Spleen (tissue), 11 donors: ENCODE data around the gene TDRD6. TPM values are rescaled to one million over a fixed set of nuclear protein-coding genes. Genes with fewer than 3 reads are reported as not detected.

Experiments used
- DNase-seq: peaks from one replicate; pipeline ENCODE4 v3.0.0-alpha.2; 2020
- H3K27ac ChIP-seq, 8 donors: fragments of 200-600 bp; sonication (generic) in 7 of 8; 1 replicate in 4 of 8; 2 replicates in 4 of 8; pipeline versions ENCODE4 v1.5.0 to v1.8.0; 2016 to 2021; ENCODE audit warnings: inconsistent platforms in 4 of 8, mild to moderate bottlenecking in 4 of 8, moderate library complexity in 1 of 8
- H3K27me3 ChIP-seq, 7 donors: fragments of 200-600 bp; sonication (generic) in 6 of 7; replicated peaks in 1 of 7; 1 replicate in 4 of 7; 2 replicates in 3 of 7; pipeline versions ENCODE4 v1.5.0 to v1.8.0; 2016 to 2021; ENCODE audit warnings: inconsistent platforms in 3 of 7, mild to moderate bottlenecking in 1 of 7
- H3K36me3 ChIP-seq, 6 donors: fragments of 200-600 bp; sonication (generic) in 5 of 6; 1 replicate in 4 of 6; 2 replicates in 2 of 6; pipeline versions ENCODE4 v1.5.0 to v1.8.0; 2016 to 2021; ENCODE audit warnings: inconsistent platforms in 2 of 6
- H3K4me1 ChIP-seq, 6 donors: fragments of 200-600 bp; sonication (generic) in 5 of 6; 1 replicate in 3 of 6; 2 replicates in 3 of 6; pipeline versions ENCODE4 v1.5.0 to v1.8.0; 2016 to 2021; ENCODE audit warnings: inconsistent platforms in 3 of 6
- H3K4me3 ChIP-seq, 8 donors: fragments of 200-600 bp; sonication (generic) in 7 of 8; 1 replicate in 4 of 8; 2 replicates in 4 of 8; pipeline versions ENCODE4 v1.5.0 to v1.8.0; 2016 to 2021; ENCODE audit warnings: inconsistent platforms in 4 of 8, mild to moderate bottlenecking in 4 of 8, moderate library complexity in 2 of 8
- H3K9me3 ChIP-seq, 8 donors: fragments of 200-600 bp; sonication (generic) in 7 of 8; 1 replicate in 4 of 8; 2 replicates in 4 of 8; pipeline versions ENCODE4 v1.5.0 to v1.8.0; 2016 to 2021; ENCODE audit warnings: inconsistent platforms in 4 of 8
- POLR2A ChIP-seq, 3 donors: fragments of 450-650 bp; IDR thresholded peaks; one replicate each; pipeline ENCODE4 v1.5.1; 2017; ENCODE audit warnings: antibody characterized with exemption in 3 of 3, mild to moderate bottlenecking in 1 of 3
- POLR2AphosphoS5 ChIP-seq, 3 donors: sonication (generic); formaldehyde crosslinking; IDR thresholded peaks; one replicate each; pipeline ENCODE4 v1.5.1; 2017; ENCODE audit warnings: antibody characterized with exemption in 3 of 3
- WGBS, 5 donors: extraction: QIAGEN DNeasy Blood & Tissue Kit in 3 of 5; methylation state at CpG; one replicate each; pipeline versions ENCODE4 v1.1.5 to v1.1.7; 2013 to 2018; 5-methylcytosine and 5-hydroxymethylcytosine counted together
- intact Hi-C: fragments of 100-400 bp; cut with DNase I; formaldehyde crosslinking; loops from one replicate; pipeline ENCODE4 v1.15.0; 2023; ENCODE audit warnings: low total_unique reads
- polyA plus RNA-seq, 3 donors: library from polyadenylated mRNA; stranded (reverse); fragments of 200-250 nt; gene quantifications; one replicate each; pipeline ENCODE4 v1.2.1, GENCODE V29; 2013
- total RNA-seq, 7 donors: library from RNA; depleted of rRNA in 3 of 7; stranded (reverse); fragments of >200 nt in 3 of 7; fragmentation: NEBNext Ultra II Directional in 4 of 7; extraction: Animal tissue kit (Norgen Biotek cat#: 25700) in 4 of 7; gene quantifications; one replicate each; pipeline versions ENCODE4 v1.1.0 to v1.2.1, GENCODE V29; 2016 to 2021
- TF ChIP-seq, protein P1 (sequence below), 11 experiments: fragments of 200-600 bp in 7 of 11; fragments of 450-650 bp in 4 of 11; sonication (generic) in 4 of 11; IDR thresholded peaks in 8 of 11; conservative IDR thresholded peaks in 3 of 11; 1 replicate in 7 of 11; 2 replicates in 4 of 11; pipeline versions ENCODE4 v1.4.0 to v1.8.0; 2016 to 2021; ENCODE audit warnings: antibody characterized with exemption in 11 of 11, inconsistent platforms in 4 of 11, mild to moderate bottlenecking in 1 of 11
- donor health status: healthy with polysubstance abuse.
- donor health status: DM: no; HTN: no; CAD: no; lungs with moderate emphysema.
- donor health status: DM: no; HTN: no; CAD: no.
- donor health status: Bipolar disorder and iron deficiency.
- donor health status: healthy.
- donor health status: DM: no; HTN: no; CAD: no.
- donor health status: DM: yes; HTN: yes; CAD: no.

Gene TDRD6
- total and polyA plus RNA-seq, 10 donors = 0.09 to 0.98 (median 0.26) TPM

DNA sequence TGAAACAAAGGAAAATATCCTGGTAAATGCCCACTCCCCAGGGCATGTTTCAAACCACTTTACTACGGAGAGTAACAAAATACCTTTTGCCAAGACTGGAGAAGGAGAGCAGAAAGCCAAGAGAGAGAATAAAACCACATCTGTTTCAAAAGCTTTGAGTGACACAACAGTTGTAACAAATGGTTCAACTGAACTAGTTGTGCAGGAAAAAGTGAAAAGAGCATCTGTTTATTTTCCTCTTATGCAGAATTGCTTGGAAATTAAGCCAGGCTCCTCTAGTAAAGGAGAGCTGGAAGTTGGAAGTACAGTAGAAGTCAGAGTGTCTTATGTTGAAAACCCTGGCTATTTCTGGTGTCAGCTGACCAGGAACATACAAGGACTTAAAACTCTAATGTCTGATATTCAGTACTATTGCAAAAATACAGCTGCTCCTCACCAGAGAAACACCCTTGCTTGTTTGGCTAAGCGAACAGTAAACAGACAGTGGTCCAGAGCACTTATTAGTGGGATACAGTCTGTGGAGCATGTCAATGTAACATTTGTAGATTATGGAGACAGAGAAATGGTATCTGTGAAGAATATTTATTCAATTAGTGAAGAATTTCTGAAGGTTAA, 2.6 kb downstream of the TDRD6 start:
- no peaks in the 10 kb centered on the region for H3K4me1 ChIP-seq
- no peak overlapping the region for H3K27ac ChIP-seq
- H3K27me3 ChIP-seq = no peaks in the 10 kb centered on the region
- intact Hi-C loops = no loop called here
- no peaks in the 10 kb centered on the region for H3K36me3 ChIP-seq
- WGBS, 5 donors = 81 to 88% (median 86%) methylated on average over 2 of the region's 2 CpGs
- no peak overlapping the region for H3K4me3 ChIP-seq
- TF ChIP-seq POLR2A (IDR thresholded peaks at IDR 0.05) (no peak), POLR2AphosphoS5 (IDR thresholded peaks at IDR 0.05) (no peak)
- TF ChIP-seq, protein P1, sequence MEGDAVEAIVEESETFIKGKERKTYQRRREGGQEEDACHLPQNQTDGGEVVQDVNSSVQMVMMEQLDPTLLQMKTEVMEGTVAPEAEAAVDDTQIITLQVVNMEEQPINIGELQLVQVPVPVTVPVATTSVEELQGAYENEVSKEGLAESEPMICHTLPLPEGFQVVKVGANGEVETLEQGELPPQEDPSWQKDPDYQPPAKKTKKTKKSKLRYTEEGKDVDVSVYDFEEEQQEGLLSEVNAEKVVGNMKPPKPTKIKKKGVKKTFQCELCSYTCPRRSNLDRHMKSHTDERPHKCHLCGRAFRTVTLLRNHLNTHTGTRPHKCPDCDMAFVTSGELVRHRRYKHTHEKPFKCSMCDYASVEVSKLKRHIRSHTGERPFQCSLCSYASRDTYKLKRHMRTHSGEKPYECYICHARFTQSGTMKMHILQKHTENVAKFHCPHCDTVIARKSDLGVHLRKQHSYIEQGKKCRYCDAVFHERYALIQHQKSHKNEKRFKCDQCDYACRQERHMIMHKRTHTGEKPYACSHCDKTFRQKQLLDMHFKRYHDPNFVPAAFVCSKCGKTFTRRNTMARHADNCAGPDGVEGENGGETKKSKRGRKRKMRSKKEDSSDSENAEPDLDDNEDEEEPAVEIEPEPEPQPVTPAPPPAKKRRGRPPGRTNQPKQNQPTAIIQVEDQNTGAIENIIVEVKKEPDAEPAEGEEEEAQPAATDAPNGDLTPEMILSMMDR (IDR thresholded peaks at IDR 0.05 in 8 of 11, conservative IDR thresholded peaks at IDR 0.05 in 3 of 11) = no peak
- peaks cover 0 to 15% (median 0%) of the 10 kb centered on the region in 8 donors for H3K9me3 ChIP-seq
- no peak for DNase-seq

DNA sequence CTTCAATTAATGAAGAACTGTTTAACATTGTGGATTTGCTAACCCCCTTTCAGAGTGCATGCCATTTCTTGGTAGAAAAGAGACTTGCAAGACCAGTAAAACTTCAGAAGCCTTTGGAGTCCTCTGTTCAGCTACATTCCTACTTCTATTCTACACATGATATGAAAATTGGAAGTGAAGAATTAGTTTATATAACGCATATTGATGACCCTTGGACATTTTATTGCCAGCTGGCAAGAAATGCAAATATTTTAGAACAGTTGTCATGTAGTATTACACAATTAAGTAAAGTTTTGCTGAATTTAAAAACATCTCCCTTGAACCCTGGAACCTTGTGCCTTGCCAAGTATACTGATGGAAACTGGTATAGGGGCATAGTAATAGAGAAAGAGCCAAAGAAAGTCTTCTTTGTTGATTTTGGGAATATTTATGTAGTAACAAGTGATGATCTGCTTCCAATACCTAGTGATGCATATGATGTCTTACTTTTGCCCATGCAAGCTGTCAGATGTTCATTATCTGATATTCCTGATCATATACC, 3.3 kb downstream of the TDRD6 start:
- Histone ChIP-seq H3K27me3 (no peaks in the 10 kb centered on the region), H3K4me3 (no peak overlapping the region), H3K36me3 (no peaks in the 10 kb centered on the region), H3K27ac (no peak overlapping the region), H3K9me3 (peaks cover 0 to 15% (median 0%) of the 10 kb centered on the region in 8 donors), H3K4me1 (no peaks in the 10 kb centered on the region)
- intact Hi-C loops = no loop called here
- TF ChIP-seq POLR2A (IDR thresholded peaks at IDR 0.05) = no peak
- TF ChIP-seq, protein P1 (IDR thresholded peaks at IDR 0.05 in 8 of 11, conservative IDR thresholded peaks at IDR 0.05 in 3 of 11) = no peak
- TF ChIP-seq POLR2AphosphoS5 (IDR thresholded peaks at IDR 0.05) = no peak
- WGBS, 5 donors = 64 to 81% (median 71%) methylated on average over 1 of the region's 1 CpG
- no peak for DNase-seq

DNA sequence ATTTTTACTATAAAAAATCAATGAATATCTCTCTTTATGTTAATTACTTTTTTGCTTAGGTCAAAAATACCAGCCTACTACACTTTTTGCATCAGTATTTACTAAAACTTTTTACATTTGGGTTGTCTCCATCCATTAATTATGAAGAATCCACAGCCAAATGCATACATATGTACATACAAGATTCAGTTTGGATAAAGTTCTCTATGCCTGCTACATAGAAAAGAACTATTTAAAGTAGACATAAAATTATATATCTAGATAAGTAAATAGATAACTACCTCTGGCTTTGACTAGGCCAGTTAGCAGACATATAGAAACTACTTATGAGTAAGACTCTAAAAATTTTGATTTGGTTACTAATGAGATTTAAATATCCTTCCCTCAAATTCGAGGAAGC, 12.3 kb downstream of the TDRD6 start:
- 56 to 87% (median 69%) methylated on average over 1 of the region's 1 CpG for WGBS, 5 donors
- Histone ChIP-seq H3K27ac (no peak overlapping the region), H3K4me3 (no peak overlapping the region), H3K36me3 (no peaks in the 10 kb centered on the region), H3K4me1 (no peaks in the 10 kb centered on the region), H3K9me3 (no peaks in the 10 kb centered on the region), H3K27me3 (no peaks in the 10 kb centered on the region)
- no peak for DNase-seq
- intact Hi-C loops = no loop called here
- no peak for TF ChIP-seq POLR2A (IDR thresholded peaks at IDR 0.05)
- TF ChIP-seq POLR2AphosphoS5 (IDR thresholded peaks at IDR 0.05) = no peak
- TF ChIP-seq, protein P1 (IDR thresholded peaks at IDR 0.05 in 8 of 11, conservative IDR thresholded peaks at IDR 0.05 in 3 of 11) = no peak

DNA sequence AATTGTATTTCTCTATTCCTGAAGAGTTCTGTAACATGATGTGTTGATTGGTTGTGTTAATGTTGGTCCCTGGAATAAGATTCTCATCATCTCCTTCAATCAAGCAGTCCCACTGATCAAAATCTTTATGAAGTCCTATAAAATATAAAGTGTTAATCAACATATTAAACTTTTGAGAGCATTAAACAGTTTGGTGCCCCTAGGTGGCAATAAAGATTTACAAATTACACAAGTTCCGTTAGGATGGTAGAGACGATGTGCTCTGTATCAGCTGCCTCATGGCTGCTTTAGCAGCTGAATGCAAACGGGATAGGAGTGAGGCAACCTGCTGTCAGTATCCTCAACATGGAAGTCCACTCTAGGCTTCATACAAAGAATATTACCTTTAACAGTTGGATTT, 16.9 kb downstream of the TDRD6 start:
- no peak overlapping the region for H3K4me3 ChIP-seq
- intact Hi-C loops = no loop called here
- no peak for DNase-seq
- TF ChIP-seq POLR2A (IDR thresholded peaks at IDR 0.05) (no peak), POLR2AphosphoS5 (IDR thresholded peaks at IDR 0.05) (no peak)
- TF ChIP-seq, protein P1 (IDR thresholded peaks at IDR 0.05 in 8 of 11, conservative IDR thresholded peaks at IDR 0.05 in 3 of 11) = no peak
- no peak overlapping the region for H3K27ac ChIP-seq
- H3K9me3 ChIP-seq = no peaks in the 10 kb centered on the region
- 0 to 7% (median 4%) methylated on average over 3 of the region's 3 CpGs for WGBS, 5 donors
- H3K36me3 ChIP-seq = no peaks in the 10 kb centered on the region
- H3K4me1 ChIP-seq = no peaks in the 10 kb centered on the region
- H3K27me3 ChIP-seq = no peaks in the 10 kb centered on the region
